ENCODE results near the gene CUL4B.
"Not testable (repeated sequence)": the region's sequence is repeated elsewhere in the genome, so short reads cannot be mapped to it uniquely, and the experiment has no call there.

The CUL4B gene

GRCh38 chrX:120522820-120523219, 37.9 kb downstream of the CUL4B start:
- DNase-seq (ENCODE audit: low read depth in 2 of 2): no peak

DNA sequence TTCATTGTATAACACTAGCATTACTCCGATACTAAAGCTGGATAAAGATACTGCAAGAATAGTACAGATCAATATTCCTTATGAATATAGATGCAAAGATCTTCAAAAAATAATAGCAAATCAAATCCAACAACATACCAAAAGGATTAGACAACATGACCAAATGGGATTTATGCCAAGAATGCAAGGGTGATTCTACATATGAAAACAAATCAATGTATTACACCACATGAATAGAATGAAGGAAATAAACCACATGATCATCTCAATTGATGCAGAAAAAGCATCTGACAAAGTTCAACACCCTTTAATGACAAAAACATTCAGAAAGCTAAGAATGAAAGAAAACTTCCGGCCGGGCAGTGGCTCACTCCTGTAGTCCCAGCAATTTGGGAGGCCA, 42.8 kb downstream of the CUL4B start:
- no peak for DNase-seq (ENCODE audit: low read depth in 2 of 2)

GRCh38 chrX:120514236-120514635, 46.5 kb downstream of the CUL4B start:
- no peak for DNase-seq (ENCODE audit: low read depth in 2 of 2)

DNA sequence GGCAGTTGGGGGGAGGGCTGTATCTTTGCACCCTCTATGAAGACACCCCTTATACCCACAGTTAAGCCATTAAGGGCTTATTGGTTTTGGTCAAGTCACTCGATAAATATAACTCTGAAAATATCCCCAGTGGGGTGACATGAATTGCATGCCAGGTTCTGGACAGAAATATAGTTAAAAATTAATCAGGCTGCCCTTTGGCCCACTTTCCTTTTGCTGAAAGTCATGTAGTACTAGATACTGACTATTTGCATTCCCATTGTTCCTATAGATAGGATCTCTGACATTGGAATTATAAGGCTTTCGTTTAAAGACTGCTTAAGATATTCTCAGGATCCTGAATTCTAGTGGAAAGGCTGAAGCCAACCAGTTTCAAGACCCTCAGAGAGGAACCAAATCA, 48.1 kb downstream of the CUL4B start:
- DNase-seq (ENCODE audit: low read depth in 2 of 2): no peak

- no peak for DNase-seq (ENCODE audit: low read depth in 2 of 2)
These were observed 48.5 kb downstream of the CUL4B start for GRCh38 chrX:120512222-120512621.

GRCh38 chrX:120504569-120504968, 56.2 kb downstream of the CUL4B start:
- DNase-seq (ENCODE audit: low read depth in 2 of 2): no peak

DNA sequence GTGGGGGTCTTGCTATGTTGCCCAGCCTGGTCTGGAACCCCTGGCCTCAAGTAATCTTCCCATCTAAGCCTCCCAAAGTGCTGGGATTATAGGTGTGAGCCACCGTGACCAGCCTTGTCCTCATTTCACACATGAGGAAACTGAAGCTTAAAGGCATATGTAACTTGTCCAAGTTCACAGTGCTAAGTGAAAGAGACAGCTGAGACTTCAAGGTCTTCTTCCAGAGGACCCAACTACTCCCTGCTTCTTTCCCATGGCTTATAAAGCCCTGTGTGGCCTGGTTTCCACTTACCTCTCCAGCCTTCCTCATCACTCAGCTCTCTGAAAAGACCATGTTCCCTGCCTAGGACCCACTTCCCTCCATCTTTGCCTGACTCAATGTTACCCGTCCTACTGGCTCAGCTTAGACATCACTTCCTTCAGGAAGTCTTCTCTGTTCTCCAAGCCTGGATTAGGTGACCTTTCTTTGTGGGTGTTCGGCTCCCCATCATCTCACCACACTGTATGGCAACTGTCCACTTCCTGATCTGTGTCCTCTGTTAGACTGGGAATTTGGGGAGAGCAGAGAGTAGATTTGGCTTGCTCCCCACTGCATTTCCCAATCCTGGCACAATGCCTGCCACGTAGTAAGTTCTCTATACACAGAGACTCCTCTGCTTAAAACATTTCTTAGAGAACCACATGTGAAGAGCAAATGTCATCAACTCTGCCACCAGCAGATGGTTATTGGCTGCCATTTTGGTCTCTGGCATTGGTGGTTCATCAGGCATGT, 61.3 kb downstream of the CUL4B start:
- no peak for DNase-seq (ENCODE audit: low read depth in 2 of 2)

- DNase-seq (ENCODE audit: low read depth in 2 of 2): not testable (repeated sequence)
These were observed 70.6 kb downstream of the CUL4B start for GRCh38 chrX:120490119-120490518.

GRCh38 chrX:120486786-120487185, 74.0 kb downstream of the CUL4B start:
- no peak for DNase-seq (ENCODE audit: low read depth in 2 of 2)

GRCh38 chrX:120485638-120486520, 74.9 kb downstream of the CUL4B start:
- DNase-seq (ENCODE audit: low read depth in 2 of 2): peak; percentile 13 to 15

- DNase-seq (ENCODE audit: low read depth in 2 of 2): no peak
These were observed 75.5 kb downstream of the CUL4B start for GRCh38 chrX:120485315-120485637.

GRCh38 chrX:120477453-120477852, 83.3 kb downstream of the CUL4B start:
- DNase-seq (ENCODE audit: low read depth in 2 of 2): no peak

DNA sequence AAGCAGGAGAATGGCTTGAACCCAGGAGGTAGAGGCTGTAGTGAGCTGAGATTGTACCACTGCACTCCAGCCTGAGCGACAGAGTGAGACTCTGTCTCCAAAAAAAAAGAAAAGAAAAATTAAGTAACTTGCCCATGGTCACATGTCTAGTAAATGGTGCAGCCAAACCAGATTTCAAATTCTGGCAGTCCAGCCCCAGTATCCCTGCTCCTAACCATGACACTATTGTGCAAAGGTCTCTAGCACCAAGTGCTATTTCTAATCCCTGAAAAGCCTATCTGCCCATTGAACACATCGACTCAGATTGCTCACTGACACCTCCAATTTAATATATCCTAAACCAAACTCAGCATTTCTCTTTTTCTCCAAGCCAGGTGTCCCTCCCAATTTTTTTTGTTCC, 84.0 kb downstream of the CUL4B start:
- no peak for DNase-seq (ENCODE audit: low read depth in 2 of 2)

DNA sequence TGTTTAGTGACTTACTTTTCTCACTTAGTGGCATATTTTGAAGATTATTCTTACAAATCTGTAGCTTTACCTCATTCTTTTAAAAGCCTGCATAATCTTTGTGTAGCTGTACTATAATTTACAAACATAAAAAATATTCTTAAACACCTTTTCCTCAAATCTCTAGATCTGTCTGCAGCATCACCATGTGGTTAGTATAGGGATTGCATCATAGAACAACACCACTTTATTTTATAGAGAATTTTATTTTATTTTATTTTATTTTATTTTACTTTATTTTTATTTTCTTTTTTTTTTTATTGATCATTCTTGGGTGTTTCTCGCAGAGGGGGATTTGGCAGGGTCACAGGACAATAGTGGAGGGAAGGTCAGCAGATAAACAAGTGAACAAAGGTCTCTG, 85.3 kb downstream of the CUL4B start:
- not testable (repeated sequence) for DNase-seq (ENCODE audit: low read depth in 2 of 2)
